GM18517 (cell line): ENCODE data around the gene ACVR1B.

ENCODE experiments used
- ATAC-seq: cut with Tn5 transposase; IDR thresholded peaks from one replicate; pipeline ENCODE4 v1.9.1; 2021; ENCODE audit warnings: mild to moderate bottlenecking, moderate library complexity; ENCODE audit not compliant: unreplicated experiment

The ACVR1B gene

DNA sequence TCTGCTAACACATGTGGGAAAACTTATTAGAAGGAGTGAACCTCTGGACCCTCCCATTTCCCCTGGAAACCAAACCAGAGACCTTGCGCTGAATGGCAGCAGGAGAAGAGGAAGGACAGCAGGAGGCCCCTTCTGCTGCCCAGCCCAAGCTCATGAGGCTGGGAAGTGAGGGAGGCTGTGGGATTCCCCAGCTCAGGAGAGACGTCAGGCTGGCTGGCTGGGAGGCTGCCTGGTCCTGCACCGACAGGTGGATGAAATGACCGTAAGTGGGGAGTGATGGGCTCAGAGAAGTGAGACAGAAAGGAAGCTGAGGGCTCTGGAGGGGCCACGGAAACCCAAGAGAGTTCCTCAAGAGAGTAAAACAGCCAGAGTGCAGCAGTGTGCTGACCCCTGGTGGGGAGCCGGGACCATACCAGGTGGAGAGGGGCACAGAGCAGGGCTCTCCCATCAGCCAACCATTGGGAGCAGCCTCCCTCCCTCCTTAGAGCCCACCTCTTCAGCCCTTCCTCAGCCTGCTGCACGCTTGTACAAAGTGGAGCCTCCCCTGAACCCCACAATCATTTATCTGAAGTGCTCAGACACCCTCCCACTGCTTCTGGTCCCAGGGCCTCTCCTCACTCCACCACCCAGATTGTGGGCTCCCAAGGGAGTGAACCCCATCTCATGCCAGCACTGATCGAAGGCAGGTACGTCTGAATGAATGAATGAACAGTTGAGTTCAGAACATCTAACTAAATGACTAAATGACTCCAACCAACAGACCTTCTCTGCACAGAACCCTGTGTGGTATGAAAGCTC, 69.2 kb downstream of the ACVR1B start:
- no peak for ATAC-seq

DNA sequence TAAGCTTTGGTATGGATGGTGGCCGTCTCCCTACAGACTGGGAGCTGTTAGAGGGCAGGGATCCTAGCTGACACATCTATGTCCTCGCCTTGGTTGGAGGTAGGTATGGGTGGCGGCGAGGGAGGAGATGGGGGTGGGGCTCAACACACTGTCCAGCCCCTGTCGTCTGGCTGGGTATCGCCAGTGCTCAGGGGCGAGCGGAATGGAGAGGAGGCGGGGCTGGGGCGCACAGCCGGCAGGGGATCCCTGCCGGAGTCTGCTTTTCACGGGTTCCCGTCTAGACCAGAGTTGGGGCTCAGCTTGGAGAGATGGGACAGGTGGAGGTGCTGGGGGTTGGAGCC, 71.3 kb downstream of the ACVR1B start:
- no peak for ATAC-seq

- ATAC-seq = no peak
Observed at GRCh38 chr12:52023182-52023975, 71.9 kb downstream of the ACVR1B start.

- ATAC-seq = no peak
Observed at GRCh38 chr12:52023976-52024688, 72.6 kb downstream of the ACVR1B start.

GRCh38 chr12:52024845-52025230, 73.3 kb downstream of the ACVR1B start:
- no peak for ATAC-seq

DNA sequence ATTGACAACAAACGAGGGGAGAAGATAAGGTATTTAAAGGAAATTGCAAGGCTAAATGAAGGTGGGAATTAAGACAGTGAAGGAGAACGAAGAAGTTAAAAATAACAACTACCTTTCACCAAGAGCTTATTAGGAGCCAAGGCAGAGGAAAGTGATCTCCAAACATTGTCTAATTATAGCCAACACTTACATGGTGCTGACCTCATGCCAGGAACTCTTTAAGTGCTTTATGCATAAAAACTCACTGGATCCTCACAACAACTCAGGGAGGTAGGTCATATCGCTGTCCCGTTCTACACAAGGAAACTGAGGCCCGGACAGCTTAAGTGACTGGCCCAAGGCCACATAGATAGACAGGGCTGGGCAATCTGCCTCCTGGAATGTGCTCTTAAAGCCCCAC, 74.8 kb downstream of the ACVR1B start:
- no peak for ATAC-seq

DNA sequence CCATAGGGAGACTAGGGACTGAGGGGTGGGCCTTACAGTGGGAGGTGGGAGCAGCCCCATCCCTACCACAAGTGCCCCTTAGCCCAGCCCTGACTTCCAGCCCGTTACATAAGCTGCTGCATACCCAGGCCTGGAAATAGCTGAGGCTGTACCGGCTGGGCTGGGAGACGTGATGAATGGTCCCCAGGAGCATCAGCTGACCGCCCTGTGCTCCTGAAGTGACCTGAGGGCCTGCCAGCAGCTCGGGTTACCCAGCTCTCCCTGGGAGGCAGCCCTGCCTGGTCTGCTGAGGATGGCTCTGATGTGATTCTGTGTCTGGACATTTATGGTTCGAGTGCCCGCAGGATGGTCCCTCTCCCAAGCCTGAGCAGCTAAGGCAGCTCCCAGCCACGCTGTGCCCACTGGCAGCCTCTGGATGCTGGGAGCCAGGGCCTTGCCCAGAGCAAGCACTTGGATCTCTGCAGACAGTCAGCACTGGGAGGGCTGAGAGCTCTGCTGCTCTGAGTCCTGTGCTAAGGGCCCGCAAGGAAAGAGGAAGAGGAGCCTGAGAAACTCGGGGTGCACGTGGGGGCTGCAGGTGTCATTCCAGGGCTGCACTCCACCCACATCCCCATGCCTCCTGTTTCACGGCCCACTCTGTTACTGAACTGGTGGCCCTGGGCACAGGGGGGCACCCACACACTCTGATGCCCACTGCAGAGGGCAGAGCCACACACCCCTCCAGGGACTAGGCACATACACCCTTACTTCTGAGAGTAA, 75.8 kb downstream of the ACVR1B start:
- ATAC-seq = no peak

GRCh38 chr12:52029685-52030084, 78.2 kb downstream of the ACVR1B start:
- no peak for ATAC-seq

DNA sequence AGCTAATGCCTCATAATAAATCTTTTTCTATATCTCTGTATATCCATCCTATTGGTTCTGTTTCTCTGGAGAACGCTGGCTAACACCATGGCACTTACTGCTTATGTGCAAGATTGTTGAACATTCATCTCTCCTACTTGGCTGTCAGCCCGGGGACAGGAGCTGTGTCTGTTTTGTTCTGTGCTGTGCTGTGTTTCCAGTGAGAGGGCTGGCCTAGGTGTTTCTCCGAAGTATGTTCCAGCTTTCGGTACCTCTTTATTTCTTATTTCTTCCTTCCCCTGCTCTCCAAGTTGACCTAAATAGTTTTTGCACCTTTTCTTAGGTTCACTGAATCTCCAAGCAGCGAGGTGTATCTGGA, 80.9 kb downstream of the ACVR1B start:
- no peak for ATAC-seq

DNA sequence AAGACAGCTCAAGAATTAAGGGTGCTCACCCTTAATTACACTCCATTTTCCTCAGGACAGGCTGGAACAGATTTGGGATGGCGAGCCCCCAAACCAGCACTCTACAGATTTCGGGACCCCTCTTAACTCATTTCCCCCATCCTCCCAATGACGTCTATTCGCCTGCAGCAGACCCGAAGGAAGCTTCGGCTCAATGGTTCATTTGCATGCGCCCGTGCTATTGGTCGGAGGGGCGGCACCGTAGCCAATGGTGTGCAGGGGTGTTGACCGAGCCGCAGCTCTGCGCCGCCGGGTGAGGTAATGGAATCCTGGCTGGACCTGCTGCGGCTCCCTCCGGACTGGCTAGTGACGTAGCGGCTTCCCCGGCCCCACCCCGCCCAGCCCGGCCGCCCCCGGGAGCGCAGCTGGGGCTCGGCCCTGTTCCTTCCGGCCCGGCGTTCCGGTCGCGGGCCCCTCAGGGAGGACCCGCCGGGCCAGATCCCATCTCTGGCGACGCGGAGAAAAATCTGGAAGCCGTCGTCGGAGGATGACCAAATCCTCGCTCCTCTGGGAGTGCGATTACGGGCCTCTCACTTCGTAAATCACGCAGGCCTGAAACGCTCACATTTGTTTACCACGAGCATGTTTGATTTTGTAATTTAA, 81.4 kb downstream of the ACVR1B start:
- ATAC-seq = peak; percentile 91

DNA sequence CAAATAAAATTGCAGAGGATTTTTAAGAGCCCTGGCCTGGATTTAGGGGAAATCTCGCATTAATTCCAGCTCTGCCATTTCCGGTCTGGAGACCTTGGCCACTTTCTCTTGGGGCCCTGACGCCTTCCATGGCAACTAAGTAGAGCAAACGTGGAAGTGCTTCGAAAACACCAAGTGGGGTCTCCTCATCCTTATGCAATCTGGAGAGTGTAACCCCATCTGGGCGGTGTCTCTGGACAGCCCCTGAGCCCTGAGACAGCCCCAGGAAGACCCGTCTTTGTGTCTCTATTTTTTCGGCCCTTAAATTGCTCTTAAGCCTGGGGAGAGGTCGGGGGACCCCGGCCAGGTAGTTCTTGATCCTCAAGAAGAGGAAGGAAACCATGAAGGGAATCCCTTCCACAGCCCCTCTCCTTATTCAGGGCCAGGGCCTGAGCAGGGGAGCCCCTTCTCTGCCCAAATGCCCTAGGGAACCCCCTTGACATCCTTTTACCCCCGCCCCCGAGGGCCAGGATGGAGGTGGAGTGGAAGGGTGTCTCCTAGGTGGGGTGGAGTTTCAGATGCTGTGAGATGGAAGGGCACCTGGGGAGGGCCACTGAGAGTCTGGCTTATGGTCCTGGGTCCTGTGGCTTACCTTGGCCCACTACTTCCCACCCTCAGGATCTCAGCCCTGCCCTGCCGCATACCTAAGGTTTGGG, 82.1 kb downstream of the ACVR1B start:
- ATAC-seq = no peak

DNA sequence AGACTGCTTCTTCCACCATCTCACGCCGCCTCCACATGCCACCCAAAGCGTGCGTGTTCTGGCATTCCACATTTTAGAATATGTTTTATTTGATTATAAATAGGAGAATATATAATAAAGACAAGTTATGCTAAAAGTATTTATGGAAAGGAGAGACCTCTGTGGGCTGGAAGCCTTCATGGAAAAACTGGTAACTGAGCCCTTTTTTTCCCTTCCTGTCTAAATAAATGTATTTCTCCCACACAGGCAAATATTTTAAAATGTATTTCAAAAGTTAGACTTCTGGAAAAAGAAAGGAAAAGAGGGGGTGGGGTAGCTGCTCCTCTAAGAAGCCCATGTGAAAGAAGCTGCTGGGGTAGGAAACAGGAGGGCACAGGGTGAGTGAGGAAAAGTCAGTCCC, 83.7 kb downstream of the ACVR1B start:
- no peak for ATAC-seq

GRCh38 chr12:52035926-52036325, 84.4 kb downstream of the ACVR1B start:
- no peak for ATAC-seq

DNA sequence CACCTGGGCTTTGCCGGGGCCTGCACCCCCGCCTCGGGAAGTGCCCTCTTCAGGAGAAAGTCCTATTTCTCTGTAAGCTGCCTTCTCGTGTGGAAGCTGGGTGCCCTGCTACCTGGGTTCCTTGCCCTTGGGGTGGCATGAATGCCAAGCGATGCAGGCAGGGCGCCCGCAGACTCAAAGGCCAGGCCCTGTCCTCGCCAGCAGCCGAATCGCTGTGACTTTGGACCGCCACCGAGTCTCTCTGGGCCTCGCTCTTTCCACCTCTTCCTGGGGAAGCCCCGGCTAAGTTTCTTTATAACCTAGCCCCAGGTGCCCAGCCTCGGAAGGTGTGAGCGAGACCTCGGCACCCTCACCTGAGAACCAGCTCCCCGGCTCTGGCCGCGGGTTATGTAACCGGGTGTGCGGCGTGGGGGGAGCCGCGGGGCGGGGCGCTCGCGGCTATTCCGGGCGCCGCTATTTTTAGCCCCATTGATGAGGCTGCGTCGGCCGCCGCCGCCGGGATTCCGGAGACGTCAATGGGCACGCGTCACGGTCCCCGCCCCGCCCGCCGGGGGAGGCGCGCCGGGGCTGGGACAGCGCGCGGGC, 85.2 kb downstream of the ACVR1B start:
- ATAC-seq = no peak

GRCh38 chr12:52037248-52037861, 85.9 kb downstream of the ACVR1B start:
- no peak for ATAC-seq

DNA sequence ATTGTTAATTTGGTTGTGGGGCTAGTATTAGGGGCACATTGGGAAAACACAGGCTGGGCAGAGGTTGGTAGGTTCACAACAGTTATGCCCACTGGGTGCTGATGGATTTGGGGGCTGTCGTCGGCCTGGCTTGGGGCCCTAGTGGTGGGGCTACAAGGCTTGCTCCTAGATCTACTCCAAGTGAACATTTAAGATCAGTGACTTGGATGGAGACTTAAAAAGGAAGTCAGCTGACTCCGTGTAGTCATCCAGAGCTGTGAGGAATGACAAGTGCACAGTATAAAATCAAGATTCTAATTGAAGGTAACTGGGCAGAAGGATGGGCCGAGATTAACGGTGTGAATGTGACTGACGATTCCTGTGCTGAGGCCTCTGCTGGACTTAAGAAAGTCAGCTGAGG, 86.9 kb downstream of the ACVR1B start:
- ATAC-seq = no peak

DNA sequence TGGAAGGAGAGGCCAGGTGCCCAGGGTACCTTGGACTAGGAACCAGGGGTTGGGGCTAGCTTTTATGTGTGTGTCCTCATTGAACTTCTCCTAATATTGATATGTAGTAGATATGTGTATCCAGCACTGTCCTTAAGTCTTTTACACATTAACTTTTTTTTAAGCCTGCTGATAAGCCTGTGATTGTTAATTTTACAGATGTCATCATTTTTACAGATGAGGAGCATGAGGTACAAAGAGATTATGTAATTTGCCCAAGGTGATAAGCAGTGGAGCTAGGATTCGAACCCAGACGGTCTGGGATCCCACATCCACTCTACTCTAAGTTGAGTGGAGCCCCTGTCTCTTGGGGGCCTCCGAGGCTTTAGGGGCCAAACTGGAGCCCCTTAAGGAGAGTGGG, 89.5 kb downstream of the ACVR1B start:
- no peak for ATAC-seq

- ATAC-seq = no peak
Observed at GRCh38 chr12:52041695-52042123, 90.2 kb downstream of the ACVR1B start.

GRCh38 chr12:52042706-52043385, 91.3 kb downstream of the ACVR1B start:
- ATAC-seq = no peak
